Measurements from ENCODE around the gene ETS1.

- TF ChIP-seq ZNF16 (tag by site-specific recombination; IDR thresholded peaks at IDR 0.05; ENCODE audit: low read depth) (no peak), CTCF (tag by site-specific recombination; IDR thresholded peaks at IDR 0.05) (no peak), ZNF239 (tag by site-specific recombination; IDR thresholded peaks at IDR 0.05) (no peak), SCRT2 (tag by site-specific recombination; IDR thresholded peaks at IDR 0.05) (no peak), FEZF1 (tag by site-specific recombination; IDR thresholded peaks at IDR 0.05) (no peak), ATF2 (tag by site-specific recombination; IDR thresholded peaks at IDR 0.05; ENCODE audit: low read depth) (no peak), ZNF335 (tag by site-specific recombination; conservative IDR thresholded peaks at IDR 0.05) (no peak)
- TF ChIP-seq, protein P1, sequence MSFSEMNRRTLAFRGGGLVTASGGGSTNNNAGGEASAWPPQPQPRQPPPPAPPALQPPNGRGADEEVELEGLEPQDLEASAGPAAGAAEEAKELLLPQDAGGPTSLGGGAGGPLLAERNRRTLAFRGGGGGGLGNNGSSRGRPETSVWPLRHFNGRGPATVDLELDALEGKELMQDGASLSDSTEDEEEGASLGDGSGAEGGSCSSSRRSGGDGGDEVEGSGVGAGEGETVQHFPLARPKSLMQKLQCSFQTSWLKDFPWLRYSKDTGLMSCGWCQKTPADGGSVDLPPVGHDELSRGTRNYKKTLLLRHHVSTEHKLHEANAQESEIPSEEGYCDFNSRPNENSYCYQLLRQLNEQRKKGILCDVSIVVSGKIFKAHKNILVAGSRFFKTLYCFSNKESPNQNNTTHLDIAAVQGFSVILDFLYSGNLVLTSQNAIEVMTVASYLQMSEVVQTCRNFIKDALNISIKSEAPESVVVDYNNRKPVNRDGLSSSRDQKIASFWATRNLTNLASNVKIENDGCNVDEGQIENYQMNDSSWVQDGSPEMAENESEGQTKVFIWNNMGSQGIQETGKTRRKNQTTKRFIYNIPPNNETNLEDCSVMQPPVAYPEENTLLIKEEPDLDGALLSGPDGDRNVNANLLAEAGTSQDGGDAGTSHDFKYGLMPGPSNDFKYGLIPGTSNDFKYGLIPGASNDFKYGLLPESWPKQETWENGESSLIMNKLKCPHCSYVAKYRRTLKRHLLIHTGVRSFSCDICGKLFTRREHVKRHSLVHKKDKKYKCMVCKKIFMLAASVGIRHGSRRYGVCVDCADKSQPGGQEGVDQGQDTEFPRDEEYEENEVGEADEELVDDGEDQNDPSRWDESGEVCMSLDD (tag by site-specific recombination; IDR thresholded peaks at IDR 0.05), result no peak
These were observed 6.9 kb upstream of the ETS1 start for GRCh38 chr11:128594226-128594625.

All from HEK293 (cell line).